Measurements from ENCODE around the gene ZNF547. TPM values are rescaled to one million over a fixed set of nuclear protein-coding genes. Genes with fewer than 3 reads are reported as not detected.

The ZNF547 gene
- total RNA-seq, 2 experiments from 2014 or later = 1.0 to 1.4 TPM

DNA sequence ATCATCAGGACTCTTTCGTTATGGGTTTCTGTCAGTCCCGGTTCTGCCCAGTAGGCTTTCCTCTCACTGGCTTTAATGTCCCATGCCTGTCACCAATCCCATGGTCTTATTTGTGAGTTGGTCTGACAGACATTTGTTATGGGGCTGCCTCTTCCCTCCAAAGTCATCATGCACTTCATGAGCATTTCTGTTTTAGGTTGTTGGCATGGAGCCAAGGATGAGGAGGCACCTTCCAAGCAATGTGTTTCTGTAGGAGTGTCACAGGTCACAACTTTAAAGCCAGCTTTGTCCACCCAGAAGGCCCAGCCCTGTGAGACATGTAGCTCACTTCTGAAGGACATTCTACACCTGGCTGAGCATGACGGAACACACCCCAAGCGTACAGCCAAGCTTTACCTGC lies 56.1 kb downstream of the ZNF547 start:
- DNase-seq = no peak
- no peaks in the 10 kb centered on the region for H3K27me3 Mint-ChIP-seq
- peaks cover 78% of the 10 kb centered on the region for H3K36me3 Mint-ChIP-seq
- no peak overlapping the region for H3K27ac Mint-ChIP-seq
- no peaks in the 10 kb centered on the region for H3K4me1 Mint-ChIP-seq (ENCODE audit: low read depth)
- no peak overlapping the region for H3K4me3 Mint-ChIP-seq
- intact Hi-C loops (cut with micrococcal nuclease) = no loop called here
- H3K9me3 Mint-ChIP-seq = peaks cover 76% of the 10 kb centered on the region
- ChIA-PET POLR2A (no interaction called here), CTCF (no interaction called here)

DNA sequence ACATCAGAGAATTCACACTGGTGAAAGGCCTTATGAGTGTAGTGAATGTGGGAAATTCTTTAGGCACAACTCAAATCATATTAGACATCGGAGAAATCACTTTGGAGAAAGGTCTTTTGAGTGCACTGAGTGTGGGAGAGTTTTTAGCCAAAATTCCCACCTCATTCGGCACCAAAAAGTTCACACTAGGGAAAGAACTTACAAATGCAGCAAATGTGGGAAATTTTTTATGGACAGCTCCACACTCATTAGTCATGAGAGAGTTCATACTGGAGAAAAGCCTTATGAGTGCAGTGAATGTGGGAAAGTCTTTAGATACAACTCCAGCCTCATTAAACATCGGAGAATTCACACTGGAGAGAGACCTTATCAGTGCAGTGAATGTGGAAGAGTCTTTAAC lies 57.7 kb downstream of the ZNF547 start:
- H3K27me3 Mint-ChIP-seq = no peaks in the 10 kb centered on the region
- CTCF ChIA-PET = no interaction called here
- POLR2A ChIA-PET = no interaction called here
- H3K4me1 Mint-ChIP-seq (ENCODE audit: low read depth) = no peaks in the 10 kb centered on the region
- peaks cover 65% of the 10 kb centered on the region for H3K36me3 Mint-ChIP-seq
- H3K27ac Mint-ChIP-seq = no peak overlapping the region
- intact Hi-C loops (cut with micrococcal nuclease) = no loop called here
- no peak for DNase-seq
- peaks cover 74% of the 10 kb centered on the region for H3K9me3 Mint-ChIP-seq
- no peak overlapping the region for H3K4me3 Mint-ChIP-seq

Other genes starting within 250 kb of the ZNF547 start
- not detected for gene USP29, start 243.6 kb upstream of the ZNF547 start, total RNA-seq
- not detected for gene ZIM3, start 218.3 kb upstream of the ZNF547 start, total RNA-seq
- not detected for gene DUXA, start 196.1 kb upstream of the ZNF547 start, total RNA-seq
- 10 to 100 TPM; 18.9 to 20.4 TPM for gene ZNF264, start 172.1 kb upstream of the ZNF547 start, total RNA-seq
- gene AURKC, start 132.5 kb upstream of the ZNF547 start, total RNA-seq = under 1 TPM; 0.81 to 0.97 TPM
- gene ZNF805, start 122.9 kb upstream of the ZNF547 start, total RNA-seq = 1 to 10 TPM; 6.9 to 7.0 TPM
- 10 to 100 TPM; 45.5 to 45.8 TPM for gene ZNF460, start 83.1 kb upstream of the ZNF547 start, total RNA-seq
- 1 to 10 TPM; 4.0 to 4.3 TPM for gene ZNF543, start 43.1 kb upstream of the ZNF547 start, total RNA-seq
- 1 to 10 TPM; 3.8 to 4.0 TPM for gene ZNF304, start 12.3 kb upstream of the ZNF547 start, total RNA-seq
- 1 to 10 TPM; 3.3 to 3.9 TPM for gene TRAPPC2B, start within 50 bp of the ZNF547 start, total RNA-seq
- 10 to 100 TPM; 12.0 to 12.1 TPM for gene ZNF548, start 26.3 kb downstream of the ZNF547 start, total RNA-seq
- gene ZNF17, start 47.6 kb downstream of the ZNF547 start, total RNA-seq = 1 to 10 TPM; 4.2 to 5.0 TPM
- 1 to 10 TPM; 9.3 to 9.4 TPM for gene ZNF749, start 71.8 kb downstream of the ZNF547 start, total RNA-seq
- gene VN1R1, start 93.6 kb downstream of the ZNF547 start, total RNA-seq = under 1 TPM in 1 of 2 experiments, not detected in 1; 0.12 TPM
- 1 to 10 TPM; 3.9 to 4.0 TPM for gene ZNF772, start 114.0 kb downstream of the ZNF547 start, total RNA-seq
- 1 to 10 TPM; 4.3 to 5.1 TPM for gene ZNF419, start 124.2 kb downstream of the ZNF547 start, total RNA-seq
- 1 to 10 TPM; 4.0 to 4.5 TPM for gene ZNF773, start 136.4 kb downstream of the ZNF547 start, total RNA-seq
- 1 to 10 TPM; 2.9 to 3.4 TPM for gene ZNF549, start 163.8 kb downstream of the ZNF547 start, total RNA-seq
- gene ZNF550, start 196.3 kb downstream of the ZNF547 start, total RNA-seq = 1 to 10 TPM; 5.6 to 6.6 TPM
- 1 to 10 TPM; 2.2 to 2.4 TPM for gene ZNF416, start 215.4 kb downstream of the ZNF547 start, total RNA-seq
- gene ZIK1, start 220.6 kb downstream of the ZNF547 start, total RNA-seq = 1 to 10 TPM; 3.4 to 3.6 TPM
- gene ZNF530, start 236.3 kb downstream of the ZNF547 start, total RNA-seq = 1 to 10 TPM; 3.7 to 5.6 TPM